ENCODE measurements around the gene DST.

DST gene

GRCh38 chr6:56435326-56435725 lies 207.4 kb downstream of the DST start:
- Histone ChIP-seq H3K27me3 (ENCODE audit: control insufficient read depth, insufficient read depth, low read length) (no peaks in the 10 kb centered on the region), H3K36me3 (ENCODE audit: insufficient read depth, low read length) (no peaks in the 10 kb centered on the region)

GRCh38 chr6:56434606-56435005 lies 208.1 kb downstream of the DST start:
- H3K4me2 ChIP-seq (ENCODE audit: low read length) = no peak overlapping the region
- H3K36me3 ChIP-seq (ENCODE audit: insufficient read depth, low read length) = no peaks in the 10 kb centered on the region
- H3K4me3 ChIP-seq (ENCODE audit: low read length) = no peak overlapping the region
- no peak overlapping the region for H3K9ac ChIP-seq (ENCODE audit: low read depth, low read length)
- no peaks in the 10 kb centered on the region for H3K27me3 ChIP-seq (ENCODE audit: control insufficient read depth, insufficient read depth, low read length)
- H3K9me3 ChIP-seq (replicated peaks; ENCODE audit: low read length) = no peaks in the 10 kb centered on the region
- H3K4me1 ChIP-seq (ENCODE audit: control insufficient read depth, insufficient read depth, low read length) = no peaks in the 10 kb centered on the region

More at GRCh38 chr6:56435326-56435725, 207.4 kb downstream of the DST start:
- Histone ChIP-seq H3K4me1 (ENCODE audit: control insufficient read depth, insufficient read depth, low read length) (no peaks in the 10 kb centered on the region), H3K4me2 (ENCODE audit: low read length) (no peak overlapping the region), H3K9ac (ENCODE audit: low read depth, low read length) (no peak overlapping the region), H3K9me3 (replicated peaks; ENCODE audit: low read length) (no peaks in the 10 kb centered on the region), H3K4me3 (ENCODE audit: low read length) (no peak overlapping the region)

- Histone ChIP-seq H3K9me3 (replicated peaks; ENCODE audit: low read length) (no peaks in the 10 kb centered on the region), H3K27me3 (ENCODE audit: control insufficient read depth, insufficient read depth, low read length) (no peaks in the 10 kb centered on the region), H3K36me3 (ENCODE audit: insufficient read depth, low read length) (no peaks in the 10 kb centered on the region), H3K4me3 (ENCODE audit: low read length) (no peak overlapping the region), H3K9ac (ENCODE audit: low read depth, low read length) (no peak overlapping the region), H3K4me1 (ENCODE audit: control insufficient read depth, insufficient read depth, low read length) (no peaks in the 10 kb centered on the region), H3K4me2 (ENCODE audit: low read length) (no peak overlapping the region)
Measured at GRCh38 chr6:56433119-56433518, 209.6 kb downstream of the DST start.

GRCh38 chr6:56432194-56432593 lies 210.5 kb downstream of the DST start:
- Histone ChIP-seq H3K9me3 (replicated peaks; ENCODE audit: low read length) (no peaks in the 10 kb centered on the region), H3K27me3 (ENCODE audit: control insufficient read depth, insufficient read depth, low read length) (no peaks in the 10 kb centered on the region), H3K9ac (ENCODE audit: low read depth, low read length) (no peak overlapping the region), H3K36me3 (ENCODE audit: insufficient read depth, low read length) (no peaks in the 10 kb centered on the region), H3K4me1 (ENCODE audit: control insufficient read depth, insufficient read depth, low read length) (no peaks in the 10 kb centered on the region), H3K4me3 (ENCODE audit: low read length) (no peak overlapping the region), H3K4me2 (ENCODE audit: low read length) (no peak overlapping the region)

- Histone ChIP-seq H3K36me3 (ENCODE audit: insufficient read depth, low read length) (no peaks in the 10 kb centered on the region), H3K9ac (ENCODE audit: low read depth, low read length) (no peak overlapping the region), H3K9me3 (replicated peaks; ENCODE audit: low read length) (no peaks in the 10 kb centered on the region), H3K4me3 (ENCODE audit: low read length) (no peak overlapping the region), H3K4me2 (ENCODE audit: low read length) (no peak overlapping the region), H3K4me1 (ENCODE audit: control insufficient read depth, insufficient read depth, low read length) (no peaks in the 10 kb centered on the region), H3K27me3 (ENCODE audit: control insufficient read depth, insufficient read depth, low read length) (no peaks in the 10 kb centered on the region)
Measured at GRCh38 chr6:56430629-56431600, 211.8 kb downstream of the DST start.

GRCh38 chr6:56424542-56425083 lies 218.1 kb downstream of the DST start:
- no peak overlapping the region for H3K9ac ChIP-seq (ENCODE audit: low read depth, low read length)
- H3K4me3 ChIP-seq (ENCODE audit: low read length) = no peak overlapping the region
- H3K9me3 ChIP-seq (replicated peaks; ENCODE audit: low read length) = no peaks in the 10 kb centered on the region
- no peaks in the 10 kb centered on the region for H3K4me1 ChIP-seq (ENCODE audit: control insufficient read depth, insufficient read depth, low read length)
- no peaks in the 10 kb centered on the region for H3K36me3 ChIP-seq (ENCODE audit: insufficient read depth, low read length)
- no peak overlapping the region for H3K4me2 ChIP-seq (ENCODE audit: low read length)
- H3K27me3 ChIP-seq (ENCODE audit: control insufficient read depth, insufficient read depth, low read length) = no peaks in the 10 kb centered on the region

GRCh38 chr6:56424064-56424463 lies 218.6 kb downstream of the DST start:
- Histone ChIP-seq H3K36me3 (ENCODE audit: insufficient read depth, low read length) (no peaks in the 10 kb centered on the region), H3K9me3 (replicated peaks; ENCODE audit: low read length) (no peaks in the 10 kb centered on the region), H3K4me2 (ENCODE audit: low read length) (no peak overlapping the region), H3K27me3 (ENCODE audit: control insufficient read depth, insufficient read depth, low read length) (no peaks in the 10 kb centered on the region), H3K4me3 (ENCODE audit: low read length) (no peak overlapping the region), H3K4me1 (ENCODE audit: control insufficient read depth, insufficient read depth, low read length) (no peaks in the 10 kb centered on the region), H3K9ac (ENCODE audit: low read depth, low read length) (no peak overlapping the region)

GRCh38 chr6:56420296-56420695 lies 222.4 kb downstream of the DST start:
- Histone ChIP-seq H3K4me1 (ENCODE audit: control insufficient read depth, insufficient read depth, low read length) (peaks cover 8% of the 10 kb centered on the region), H3K9me3 (replicated peaks; ENCODE audit: low read length) (no peaks in the 10 kb centered on the region), H3K27me3 (ENCODE audit: control insufficient read depth, insufficient read depth, low read length) (no peaks in the 10 kb centered on the region), H3K36me3 (ENCODE audit: insufficient read depth, low read length) (no peaks in the 10 kb centered on the region), H3K9ac (ENCODE audit: low read depth, low read length) (no peak overlapping the region), H3K4me3 (ENCODE audit: low read length) (no peak overlapping the region), H3K4me2 (ENCODE audit: low read length) (no peak overlapping the region)

- no peaks in the 10 kb centered on the region for H3K27me3 ChIP-seq (ENCODE audit: control insufficient read depth, insufficient read depth, low read length)
- no peak overlapping the region for H3K4me3 ChIP-seq (ENCODE audit: low read length)
- no peak overlapping the region for H3K9ac ChIP-seq (ENCODE audit: low read depth, low read length)
- no peaks in the 10 kb centered on the region for H3K36me3 ChIP-seq (ENCODE audit: insufficient read depth, low read length)
- no peaks in the 10 kb centered on the region for H3K9me3 ChIP-seq (replicated peaks; ENCODE audit: low read length)
- no peak overlapping the region for H3K4me2 ChIP-seq (ENCODE audit: low read length)
- H3K4me1 ChIP-seq (ENCODE audit: control insufficient read depth, insufficient read depth, low read length) = peaks cover 8% of the 10 kb centered on the region
Measured at GRCh38 chr6:56419191-56419590, 223.5 kb downstream of the DST start.

- no peak overlapping the region for H3K9ac ChIP-seq (ENCODE audit: low read depth, low read length)
- H3K4me1 ChIP-seq (ENCODE audit: control insufficient read depth, insufficient read depth, low read length) = peaks cover 8% of the 10 kb centered on the region
- no peaks in the 10 kb centered on the region for H3K9me3 ChIP-seq (replicated peaks; ENCODE audit: low read length)
- no peaks in the 10 kb centered on the region for H3K27me3 ChIP-seq (ENCODE audit: control insufficient read depth, insufficient read depth, low read length)
- H3K4me3 ChIP-seq (ENCODE audit: low read length) = no peak overlapping the region
- no peaks in the 10 kb centered on the region for H3K36me3 ChIP-seq (ENCODE audit: insufficient read depth, low read length)
- no peak overlapping the region for H3K4me2 ChIP-seq (ENCODE audit: low read length)
Measured at GRCh38 chr6:56417823-56418222, 224.9 kb downstream of the DST start.

- H3K36me3 ChIP-seq (ENCODE audit: insufficient read depth, low read length) = no peaks in the 10 kb centered on the region
- no peaks in the 10 kb centered on the region for H3K27me3 ChIP-seq (ENCODE audit: control insufficient read depth, insufficient read depth, low read length)
- no peaks in the 10 kb centered on the region for H3K9me3 ChIP-seq (replicated peaks; ENCODE audit: low read length)
- no peak overlapping the region for H3K9ac ChIP-seq (ENCODE audit: low read depth, low read length)
- no peak overlapping the region for H3K4me3 ChIP-seq (ENCODE audit: low read length)
- peaks cover 8% of the 10 kb centered on the region for H3K4me1 ChIP-seq (ENCODE audit: control insufficient read depth, insufficient read depth, low read length)
- H3K4me2 ChIP-seq (ENCODE audit: low read length) = no peak overlapping the region
Measured at GRCh38 chr6:56416247-56416646, 226.4 kb downstream of the DST start.

GRCh38 chr6:56408976-56409375 lies 233.7 kb downstream of the DST start:
- H3K9me3 ChIP-seq (replicated peaks; ENCODE audit: low read length) = no peaks in the 10 kb centered on the region
- H3K36me3 ChIP-seq (ENCODE audit: insufficient read depth, low read length) = no peaks in the 10 kb centered on the region
- no peak overlapping the region for H3K4me3 ChIP-seq (ENCODE audit: low read length)
- H3K9ac ChIP-seq (ENCODE audit: low read depth, low read length) = no peak overlapping the region
- no peaks in the 10 kb centered on the region for H3K27me3 ChIP-seq (ENCODE audit: control insufficient read depth, insufficient read depth, low read length)
- H3K4me2 ChIP-seq (ENCODE audit: low read length) = no peak overlapping the region
- no peaks in the 10 kb centered on the region for H3K4me1 ChIP-seq (ENCODE audit: control insufficient read depth, insufficient read depth, low read length)

Data from skeletal muscle satellite cell (primary cell).